Measurements from ENCODE around the gene ADAMTS12. TPM values are rescaled to one million over a fixed set of nuclear protein-coding genes. Genes with fewer than 3 reads are reported as not detected.

The ADAMTS12 gene
- total RNA-seq, 1 experiment from 2014 or later: 0.18 TPM

GRCh38 chr5:33489481-33490067, 402.2 kb downstream of the ADAMTS12 start:
- ATAC-seq (no peak), DNase-seq (no peak)
- H3K27ac ChIP-seq (ENCODE audit: low read length): no peak overlapping the region
- no TSS peak for BruUV-seq (replicated peaks)
- H3K9ac ChIP-seq (ENCODE audit: low read length): no peak overlapping the region
- no peak overlapping the region for H3K4me3 ChIP-seq (ENCODE audit: low read length)
- TF ChIP-seq, protein P1, sequence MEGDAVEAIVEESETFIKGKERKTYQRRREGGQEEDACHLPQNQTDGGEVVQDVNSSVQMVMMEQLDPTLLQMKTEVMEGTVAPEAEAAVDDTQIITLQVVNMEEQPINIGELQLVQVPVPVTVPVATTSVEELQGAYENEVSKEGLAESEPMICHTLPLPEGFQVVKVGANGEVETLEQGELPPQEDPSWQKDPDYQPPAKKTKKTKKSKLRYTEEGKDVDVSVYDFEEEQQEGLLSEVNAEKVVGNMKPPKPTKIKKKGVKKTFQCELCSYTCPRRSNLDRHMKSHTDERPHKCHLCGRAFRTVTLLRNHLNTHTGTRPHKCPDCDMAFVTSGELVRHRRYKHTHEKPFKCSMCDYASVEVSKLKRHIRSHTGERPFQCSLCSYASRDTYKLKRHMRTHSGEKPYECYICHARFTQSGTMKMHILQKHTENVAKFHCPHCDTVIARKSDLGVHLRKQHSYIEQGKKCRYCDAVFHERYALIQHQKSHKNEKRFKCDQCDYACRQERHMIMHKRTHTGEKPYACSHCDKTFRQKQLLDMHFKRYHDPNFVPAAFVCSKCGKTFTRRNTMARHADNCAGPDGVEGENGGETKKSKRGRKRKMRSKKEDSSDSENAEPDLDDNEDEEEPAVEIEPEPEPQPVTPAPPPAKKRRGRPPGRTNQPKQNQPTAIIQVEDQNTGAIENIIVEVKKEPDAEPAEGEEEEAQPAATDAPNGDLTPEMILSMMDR (conservative IDR thresholded peaks at IDR 0.05; ENCODE audit: low read depth, low read length): no peak
- TF ChIP-seq EZH2 (IDR thresholded peaks at IDR 0.05; ENCODE audit: low read length, unreplicated experiment) (no peak), EZH2phosphoT487 (IDR thresholded peaks at IDR 0.05; ENCODE audit: borderline replicate concordance, low read length) (no peak)
- intact Hi-C loops (cut with micrococcal nuclease): no loop called here
- ChIA-PET CTCF (no interaction called here), POLR2A (ENCODE audit: unreplicated experiment) (no interaction called here)
- H2AFZ ChIP-seq (ENCODE audit: low read length): no peak overlapping the region
- no peaks in the 10 kb centered on the region for H3K79me2 ChIP-seq (ENCODE audit: low read length)
- no peaks in the 10 kb centered on the region for H3K9me2 ChIP-seq (replicated peaks; ENCODE audit: low read length)
- no peaks in the 10 kb centered on the region for H3K27me3 ChIP-seq (ENCODE audit: low read length)
- H3K36me3 ChIP-seq (ENCODE audit: low read depth, low read length): no peaks in the 10 kb centered on the region
- no peaks in the 10 kb centered on the region for H4K20me1 ChIP-seq (ENCODE audit: low read length)
- no peaks in the 10 kb centered on the region for H3K4me1 ChIP-seq (ENCODE audit: insufficient read depth, low read length)
- H3K4me2 ChIP-seq (ENCODE audit: low read length): no peak overlapping the region
- no peaks in the 10 kb centered on the region for H3F3A ChIP-seq (ENCODE audit: low read length, unreplicated experiment)
- no peaks in the 10 kb centered on the region for H3K9me3 ChIP-seq (ENCODE audit: low read length)

DNA sequence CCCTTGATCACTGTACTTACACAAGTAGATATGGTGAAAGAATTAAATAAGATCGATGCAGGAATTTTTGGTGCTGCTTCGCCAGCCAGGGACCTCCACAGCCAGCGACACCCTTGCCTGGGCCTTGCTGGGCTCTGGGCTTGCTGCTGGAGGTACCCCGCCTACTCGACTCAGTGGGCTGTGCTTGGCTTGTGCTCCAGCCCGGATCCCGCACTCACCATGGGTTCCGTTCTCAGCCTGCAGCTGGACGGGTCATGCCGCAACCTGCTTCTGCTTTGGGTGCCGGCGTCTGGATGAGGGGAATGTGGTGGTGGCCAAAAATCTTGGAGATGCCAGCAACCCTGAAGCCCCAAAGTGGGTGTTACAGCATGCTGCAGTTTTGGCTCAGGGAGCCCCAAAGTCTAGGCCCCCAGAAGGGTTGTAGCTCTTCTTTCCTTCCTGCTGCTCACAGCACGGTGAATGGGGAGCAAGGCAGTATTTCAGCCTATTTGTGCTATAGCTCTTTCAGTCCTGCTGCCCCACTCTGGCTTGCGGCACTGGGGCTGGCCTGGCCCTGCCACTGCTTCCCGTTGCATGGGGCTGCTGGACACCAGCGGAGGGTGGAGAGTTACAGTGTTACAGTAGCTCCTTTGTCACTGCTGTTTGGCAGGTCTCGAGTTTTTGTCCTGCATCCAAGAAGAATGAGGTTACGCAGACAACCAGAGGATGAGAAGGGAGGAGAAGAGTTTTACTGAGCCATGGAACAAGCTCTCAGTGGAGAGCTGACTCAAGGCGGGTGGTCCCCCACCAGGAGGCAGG, 403.0 kb downstream of the ADAMTS12 start:
- no peak for ATAC-seq
- no peak overlapping the region for H3K9ac ChIP-seq (ENCODE audit: low read length)
- no peaks in the 10 kb centered on the region for H3K36me3 ChIP-seq (ENCODE audit: low read depth, low read length)
- no peak overlapping the region for H3K27ac ChIP-seq (ENCODE audit: low read length)
- no peaks in the 10 kb centered on the region for H4K20me1 ChIP-seq (ENCODE audit: low read length)
- no peaks in the 10 kb centered on the region for H3K4me1 ChIP-seq (ENCODE audit: insufficient read depth, low read length)
- TF ChIP-seq EZH2 (IDR thresholded peaks at IDR 0.05; ENCODE audit: low read length, unreplicated experiment) (no peak), EZH2phosphoT487 (IDR thresholded peaks at IDR 0.05; ENCODE audit: borderline replicate concordance, low read length) (no peak)
- TF ChIP-seq, protein P1 (conservative IDR thresholded peaks at IDR 0.05; ENCODE audit: low read depth, low read length): no peak
- no peak overlapping the region for H3K4me3 ChIP-seq (ENCODE audit: low read length)
- no TSS peak for BruUV-seq (replicated peaks)
- H3K9me2 ChIP-seq (replicated peaks; ENCODE audit: low read length): no peaks in the 10 kb centered on the region
- DNase-seq: no peak
- H3K4me2 ChIP-seq (ENCODE audit: low read length): no peak overlapping the region
- ChIA-PET CTCF (no interaction called here), POLR2A (ENCODE audit: unreplicated experiment) (no interaction called here)
- intact Hi-C loops (cut with micrococcal nuclease): no loop called here
- H2AFZ ChIP-seq (ENCODE audit: low read length): no peak overlapping the region
- H3F3A ChIP-seq (ENCODE audit: low read length, unreplicated experiment): no peaks in the 10 kb centered on the region
- H3K9me3 ChIP-seq (ENCODE audit: low read length): no peaks in the 10 kb centered on the region
- H3K27me3 ChIP-seq (ENCODE audit: low read length): no peaks in the 10 kb centered on the region
- no peaks in the 10 kb centered on the region for H3K79me2 ChIP-seq (ENCODE audit: low read length)

DNA sequence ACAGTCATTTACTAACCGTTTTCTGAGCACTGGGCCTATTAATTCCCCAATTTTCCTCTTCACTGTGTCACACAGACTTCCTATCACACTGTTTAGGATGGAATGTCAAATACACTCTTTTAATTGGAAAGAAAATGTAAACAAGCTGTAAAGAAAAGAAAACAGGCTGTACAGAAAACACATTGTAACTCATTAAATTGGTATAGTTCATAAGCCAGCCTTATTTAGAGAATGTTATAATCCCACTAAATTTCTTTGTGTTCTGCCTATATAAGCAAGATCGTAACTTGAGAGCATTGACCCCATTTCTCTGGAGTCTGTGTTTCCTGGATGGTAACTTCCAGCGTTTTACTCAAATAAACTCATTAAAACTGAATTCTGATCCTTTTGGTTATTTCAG, 404.6 kb downstream of the ADAMTS12 start:
- TF ChIP-seq EZH2 (IDR thresholded peaks at IDR 0.05; ENCODE audit: low read length, unreplicated experiment) (no peak), EZH2phosphoT487 (IDR thresholded peaks at IDR 0.05; ENCODE audit: borderline replicate concordance, low read length) (no peak)
- TF ChIP-seq, protein P1 (conservative IDR thresholded peaks at IDR 0.05; ENCODE audit: low read depth, low read length): no peak
- no peak overlapping the region for H3K4me3 ChIP-seq (ENCODE audit: low read length)
- H3K9me3 ChIP-seq (ENCODE audit: low read length): no peaks in the 10 kb centered on the region
- intact Hi-C loops (cut with micrococcal nuclease): no loop called here
- no peak overlapping the region for H3K9ac ChIP-seq (ENCODE audit: low read length)
- H4K20me1 ChIP-seq (ENCODE audit: low read length): no peaks in the 10 kb centered on the region
- no peak for ATAC-seq
- no peaks in the 10 kb centered on the region for H3K27me3 ChIP-seq (ENCODE audit: low read length)
- BruUV-seq (replicated peaks): no TSS peak
- ChIA-PET CTCF (interaction anchor here (0.6 kb wide), 1 partner anchor 17 kb away, joined by 3 read pairs; no protein-coding TSS in a partner anchor), POLR2A (ENCODE audit: unreplicated experiment) (no interaction called here)
- H2AFZ ChIP-seq (ENCODE audit: low read length): no peak overlapping the region
- no peaks in the 10 kb centered on the region for H3K36me3 ChIP-seq (ENCODE audit: low read depth, low read length)
- H3K4me2 ChIP-seq (ENCODE audit: low read length): no peak overlapping the region
- no peaks in the 10 kb centered on the region for H3F3A ChIP-seq (ENCODE audit: low read length, unreplicated experiment)
- H3K9me2 ChIP-seq (replicated peaks; ENCODE audit: low read length): no peaks in the 10 kb centered on the region
- H3K27ac ChIP-seq (ENCODE audit: low read length): no peak overlapping the region
- H3K4me1 ChIP-seq (ENCODE audit: insufficient read depth, low read length): no peaks in the 10 kb centered on the region
- H3K79me2 ChIP-seq (ENCODE audit: low read length): no peaks in the 10 kb centered on the region
- no peak for DNase-seq
